NCI-H526 treated with DMSO at 0.1 percent for 48 hours (cell line): ENCODE results near the gene PLCG1.

Source experiments
- DNase-seq: peaks from one replicate; lab custom pipeline; 2025; lab: John Stamatoyannopoulos, UW

Gene PLCG1

DNA sequence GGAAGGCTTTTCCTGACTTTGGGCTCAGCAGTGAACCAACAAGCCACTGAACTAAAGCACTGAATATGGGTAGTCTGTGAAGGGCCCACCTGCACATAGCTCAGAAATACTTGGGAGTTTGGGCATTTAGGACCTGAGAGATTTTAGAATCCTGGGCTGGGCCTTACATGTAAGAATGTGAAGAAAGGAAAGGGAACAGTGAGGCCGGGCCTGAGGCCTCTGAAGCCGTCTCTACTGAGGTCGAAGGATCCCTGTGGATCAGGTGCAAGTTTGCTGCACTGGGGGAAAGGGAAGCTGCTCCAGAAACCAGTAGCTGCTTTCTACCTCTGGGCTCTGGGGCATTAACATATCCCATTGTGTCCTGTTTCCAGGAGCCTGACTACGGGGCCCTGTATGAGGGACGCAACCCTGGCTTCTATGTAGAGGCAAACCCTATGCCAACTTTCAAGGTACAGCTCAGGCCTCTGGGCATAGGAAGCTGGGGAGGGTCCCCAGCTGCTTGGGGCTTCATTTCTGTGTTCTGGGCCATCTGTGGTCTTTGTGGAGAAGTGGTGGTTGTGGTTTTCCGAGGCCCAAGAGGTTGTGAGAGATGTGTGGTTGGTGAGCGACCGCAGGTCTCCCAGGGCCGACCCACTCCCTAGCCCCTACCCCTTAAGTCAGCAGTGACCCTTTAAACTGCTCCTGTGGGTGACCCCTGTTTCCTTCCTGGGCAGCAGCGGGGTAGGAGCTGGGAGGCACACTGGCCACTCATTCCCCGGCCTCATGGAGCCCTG is 30.3 kb downstream of the PLCG1 start:
- DNase-seq: no peak

DNA sequence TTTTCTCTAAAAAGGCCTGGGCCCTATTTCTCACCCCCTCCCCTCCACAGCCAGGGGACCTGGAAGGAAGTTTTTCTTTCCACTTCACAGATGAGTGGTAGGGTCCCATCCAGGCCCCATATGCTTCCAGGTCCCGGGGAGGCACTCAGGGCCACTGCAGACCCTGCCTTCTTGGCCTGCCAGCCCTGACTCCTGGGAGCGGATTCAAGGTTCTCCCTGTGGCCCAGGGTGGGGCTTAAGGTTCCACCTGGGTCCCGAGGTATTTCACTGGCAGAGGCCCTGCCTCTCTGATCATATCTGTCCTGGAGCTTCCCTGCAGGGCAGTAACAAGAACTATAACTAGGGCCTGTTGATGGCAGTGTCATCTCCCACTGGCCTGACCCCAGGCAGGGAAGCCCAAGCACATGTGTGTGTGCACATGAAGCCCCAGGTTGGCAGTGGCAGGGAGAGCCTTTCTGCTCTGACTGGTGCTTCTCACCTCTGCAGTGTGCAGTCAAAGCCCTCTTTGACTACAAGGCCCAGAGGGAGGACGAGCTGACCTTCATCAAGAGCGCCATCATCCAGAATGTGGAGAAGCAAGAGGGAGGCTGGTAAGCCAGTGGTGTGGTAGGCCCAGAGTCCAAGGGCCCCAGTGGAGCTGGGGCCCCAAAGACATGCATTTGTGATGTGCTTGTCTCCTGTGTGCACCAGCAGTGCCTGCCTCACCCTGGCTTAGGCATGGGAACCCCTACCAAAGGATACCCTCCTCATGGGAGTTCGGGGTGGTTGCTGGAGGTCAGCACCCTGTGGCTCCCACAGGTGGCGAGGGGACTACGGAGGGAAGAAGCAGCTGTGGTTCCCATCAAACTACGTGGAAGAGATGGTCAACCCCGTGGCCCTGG is 31.2 kb downstream of the PLCG1 start:
- DNase-seq: no peak

DNA sequence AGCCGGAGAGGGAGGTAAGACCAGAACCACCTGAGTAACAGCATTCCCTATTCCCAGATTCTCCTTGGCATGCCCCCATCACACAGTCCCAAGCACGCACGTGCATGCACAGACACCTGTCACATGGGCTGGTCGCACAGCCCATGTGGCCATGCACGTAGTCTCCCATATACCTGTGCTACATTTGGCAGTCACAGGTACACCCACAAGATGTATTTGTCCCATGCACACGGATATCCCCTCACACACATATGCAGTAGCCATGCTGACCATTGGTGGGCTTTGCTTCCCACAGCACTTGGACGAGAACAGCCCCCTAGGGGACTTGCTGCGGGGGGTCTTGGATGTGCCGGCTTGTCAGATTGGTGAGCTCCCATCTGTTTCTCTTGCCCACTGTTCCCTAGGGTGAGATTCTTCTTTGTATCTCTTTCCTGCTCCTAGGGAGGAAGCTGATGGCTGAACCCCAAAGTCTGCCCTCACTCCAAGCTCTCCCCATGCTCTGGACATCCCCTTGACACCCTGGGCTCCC is 31.9 kb downstream of the PLCG1 start:
- no peak for DNase-seq

DNA sequence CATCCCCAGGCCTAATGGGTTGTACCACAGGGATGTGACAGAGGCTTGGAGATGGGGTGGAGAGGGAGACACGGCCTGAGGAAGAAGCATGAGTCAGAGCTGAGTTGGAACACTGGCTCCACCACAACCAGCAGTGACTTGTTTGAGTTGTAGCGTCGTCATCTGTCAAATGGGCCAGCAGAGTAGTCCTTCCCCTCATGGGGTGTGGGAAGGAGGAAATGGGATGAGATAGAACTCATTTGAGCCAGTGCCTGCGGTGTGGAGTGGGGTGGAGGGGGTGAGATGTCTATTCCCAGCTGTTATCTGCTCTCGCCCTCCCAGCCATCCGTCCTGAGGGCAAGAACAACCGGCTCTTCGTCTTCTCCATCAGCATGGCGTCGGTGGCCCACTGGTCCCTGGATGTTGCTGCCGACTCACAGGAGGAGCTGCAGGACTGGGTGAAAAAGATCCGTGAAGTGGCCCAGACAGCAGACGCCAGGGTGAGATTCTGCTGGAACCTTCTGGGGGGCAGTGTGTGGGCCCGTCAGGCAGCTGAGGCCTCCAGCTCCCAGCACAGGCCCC is 32.5 kb downstream of the PLCG1 start:
- DNase-seq: no peak

DNA sequence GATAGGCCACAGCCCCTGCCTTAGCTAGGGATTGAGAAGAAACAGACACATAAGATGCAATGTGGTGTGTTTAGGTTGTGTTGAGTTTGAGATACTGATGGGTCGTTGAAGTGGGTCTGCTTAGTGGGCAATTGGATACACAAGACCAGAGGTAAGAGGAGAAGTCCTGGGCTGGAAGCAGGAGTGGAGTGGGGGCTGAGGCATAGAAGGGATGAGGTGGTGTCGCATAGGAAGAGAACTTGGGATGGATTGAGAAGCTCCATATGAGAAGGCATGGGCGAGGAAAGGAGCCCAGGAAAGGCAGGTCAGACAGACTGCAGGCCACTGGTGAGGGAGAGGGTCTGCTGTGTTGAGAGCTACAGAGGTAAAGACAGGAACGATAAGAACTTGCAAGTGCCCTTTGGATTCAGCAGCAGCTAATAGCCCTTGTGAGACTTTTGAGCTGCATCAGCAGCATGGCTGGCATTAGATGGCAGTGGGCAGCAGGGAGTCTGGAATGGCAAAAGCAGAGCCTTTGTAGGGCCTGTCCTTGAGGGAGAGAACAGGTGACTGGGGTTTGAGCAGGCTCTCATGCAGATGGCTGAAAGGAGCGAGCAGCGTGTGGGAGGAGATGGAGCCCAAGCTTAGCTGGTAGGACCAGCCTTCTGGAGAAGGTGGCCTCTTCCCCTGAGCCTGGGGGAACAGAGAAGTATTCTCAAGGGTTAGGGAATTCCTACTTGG is 33.2 kb downstream of the PLCG1 start:
- DNase-seq: no peak

DNA sequence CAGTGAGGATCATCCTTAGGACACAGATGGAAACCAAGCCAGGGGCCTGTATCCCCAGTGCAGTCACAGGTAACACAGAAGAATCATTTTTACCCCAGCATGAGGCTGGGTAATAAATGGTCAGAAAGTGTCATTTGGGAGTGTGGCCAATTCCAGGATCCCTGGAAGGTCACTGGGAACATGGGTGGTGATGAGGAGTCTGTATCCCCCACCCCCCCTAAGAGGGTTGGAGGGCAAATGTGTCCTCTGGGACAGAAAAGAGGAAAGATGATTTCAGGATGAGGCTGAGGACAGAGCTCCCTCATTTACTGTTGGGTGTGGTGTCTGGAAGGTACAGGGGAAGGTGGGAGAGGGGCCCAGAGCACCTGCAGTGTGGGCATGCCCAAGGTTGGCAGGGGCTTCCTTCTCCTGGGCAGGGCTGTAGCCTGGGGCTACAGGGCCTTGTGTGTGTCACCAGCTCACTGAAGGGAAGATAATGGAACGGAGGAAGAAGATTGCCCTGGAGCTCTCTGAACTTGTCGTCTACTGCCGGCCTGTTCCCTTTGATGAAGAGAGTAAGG is 34.5 kb downstream of the PLCG1 start:
- no peak for DNase-seq

DNA sequence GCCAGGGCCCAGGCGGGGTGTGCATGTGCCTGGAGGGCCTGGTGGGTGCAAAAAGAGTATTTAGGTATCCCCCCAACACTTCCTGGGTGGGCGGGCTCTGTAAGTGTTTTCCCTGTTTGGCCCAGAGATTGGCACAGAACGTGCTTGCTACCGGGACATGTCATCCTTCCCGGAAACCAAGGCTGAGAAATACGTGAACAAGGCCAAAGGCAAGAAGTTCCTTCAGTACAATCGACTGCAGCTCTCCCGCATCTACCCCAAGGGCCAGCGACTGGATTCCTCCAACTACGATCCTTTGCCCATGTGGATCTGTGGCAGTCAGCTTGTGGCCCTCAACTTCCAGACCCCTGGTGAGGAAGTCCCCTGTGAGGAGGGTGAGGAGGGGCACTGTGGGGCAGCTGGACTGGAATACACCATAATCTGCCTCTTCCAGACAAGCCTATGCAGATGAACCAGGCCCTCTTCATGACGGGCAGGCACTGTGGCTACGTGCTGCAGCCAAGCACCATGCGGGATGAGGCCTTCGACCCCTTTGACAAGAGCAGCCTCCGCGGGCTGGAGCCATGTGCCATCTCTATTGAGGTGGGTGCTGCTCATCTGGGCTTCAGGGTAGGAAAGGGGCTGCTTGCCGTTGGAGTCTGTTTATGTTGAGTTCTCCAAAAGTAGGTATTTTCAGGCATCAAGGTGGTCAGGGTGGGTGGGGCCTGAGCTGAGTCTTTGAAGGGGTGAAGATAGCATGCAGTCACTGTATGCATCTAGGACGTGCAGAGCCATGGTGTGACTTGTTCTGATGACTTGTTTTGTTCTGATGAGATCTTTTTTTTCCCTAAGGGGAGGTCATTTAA is 35.2 kb downstream of the PLCG1 start:
- DNase-seq: no peak

DNA sequence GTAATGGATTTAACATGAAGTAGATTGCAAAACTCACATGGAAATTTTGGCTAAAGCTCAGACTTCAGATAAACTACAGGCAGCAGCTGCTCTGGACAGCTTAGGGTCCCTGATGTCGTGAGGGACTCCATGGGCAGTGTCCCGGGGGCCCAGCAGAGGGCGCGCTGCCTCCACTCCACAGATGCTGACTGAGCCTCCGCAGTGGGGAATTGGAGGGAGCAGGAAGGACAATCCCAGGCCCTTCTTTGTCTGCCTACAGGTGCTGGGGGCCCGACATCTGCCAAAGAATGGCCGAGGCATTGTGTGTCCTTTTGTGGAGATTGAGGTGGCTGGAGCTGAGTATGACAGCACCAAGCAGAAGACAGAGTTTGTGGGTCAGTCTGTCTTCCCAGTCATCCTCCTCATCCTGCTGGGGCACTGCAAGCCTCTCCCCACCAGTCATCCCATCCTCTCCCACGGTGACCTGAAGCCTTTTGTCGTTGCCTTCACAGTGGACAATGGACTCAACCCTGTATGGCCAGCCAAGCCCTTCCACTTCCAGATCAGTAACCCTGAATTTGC is 35.9 kb downstream of the PLCG1 start:
- peak; percentile 36 for DNase-seq

DNA sequence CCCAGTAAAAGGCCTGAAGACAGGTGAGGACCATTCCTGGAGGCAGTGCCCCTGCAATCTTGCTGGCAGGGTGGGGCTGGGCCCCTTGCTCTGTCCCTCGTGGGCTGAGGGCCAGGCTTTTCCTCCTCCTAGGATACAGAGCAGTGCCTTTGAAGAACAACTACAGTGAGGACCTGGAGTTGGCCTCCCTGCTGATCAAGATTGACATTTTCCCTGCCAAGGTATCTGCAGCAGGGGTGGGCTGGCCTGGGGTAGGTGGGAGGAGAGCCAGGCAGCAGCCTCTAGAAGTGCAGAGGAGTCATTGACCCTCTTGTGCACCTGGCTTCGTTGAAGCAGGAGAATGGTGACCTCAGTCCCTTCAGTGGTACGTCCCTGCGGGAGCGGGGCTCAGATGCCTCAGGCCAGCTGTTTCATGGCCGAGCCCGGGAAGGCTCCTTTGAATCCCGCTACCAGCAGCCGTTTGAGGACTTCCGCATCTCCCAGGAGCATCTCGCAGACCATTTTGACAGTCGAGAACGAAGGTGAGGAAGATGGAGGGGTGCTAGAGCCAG is 36.5 kb downstream of the PLCG1 start:
- no peak for DNase-seq

DNA sequence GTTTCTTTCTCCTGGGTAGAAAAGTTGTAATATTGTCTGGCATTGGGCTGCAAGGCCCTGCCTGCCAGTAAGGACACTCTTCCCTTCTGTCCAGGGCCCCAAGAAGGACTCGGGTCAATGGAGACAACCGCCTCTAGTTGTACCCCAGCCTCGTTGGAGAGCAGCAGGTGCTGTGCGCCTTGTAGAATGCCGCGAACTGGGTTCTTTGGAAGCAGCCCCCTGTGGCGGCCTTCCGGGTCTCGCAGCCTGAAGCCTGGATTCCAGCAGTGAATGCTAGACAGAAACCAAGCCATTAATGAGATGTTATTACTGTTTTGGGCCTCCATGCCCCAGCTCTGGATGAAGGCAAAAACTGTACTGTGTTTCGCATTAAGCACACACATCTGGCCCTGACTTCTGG is 37.0 kb downstream of the PLCG1 start:
- no peak for DNase-seq

DNA sequence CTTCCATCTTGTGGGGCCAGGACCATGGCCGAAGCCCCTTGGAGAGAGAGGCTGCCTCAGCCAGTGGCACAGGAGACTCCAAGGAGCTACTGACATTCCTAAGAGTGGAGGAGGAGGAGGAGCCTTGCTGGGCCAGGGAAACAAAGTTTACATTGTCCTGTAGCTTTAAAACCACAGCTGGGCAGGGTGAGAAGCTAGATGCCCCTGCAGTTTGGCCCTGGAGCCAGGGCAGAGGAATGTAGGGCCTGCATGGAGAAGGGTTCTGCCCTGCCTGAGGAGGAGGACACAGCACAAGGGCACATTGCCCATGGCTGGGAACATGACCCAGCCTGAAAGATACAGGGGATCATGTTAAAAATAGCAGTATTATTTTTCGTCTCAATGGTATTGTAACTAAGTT is 37.4 kb downstream of the PLCG1 start:
- no peak for DNase-seq

DNA sequence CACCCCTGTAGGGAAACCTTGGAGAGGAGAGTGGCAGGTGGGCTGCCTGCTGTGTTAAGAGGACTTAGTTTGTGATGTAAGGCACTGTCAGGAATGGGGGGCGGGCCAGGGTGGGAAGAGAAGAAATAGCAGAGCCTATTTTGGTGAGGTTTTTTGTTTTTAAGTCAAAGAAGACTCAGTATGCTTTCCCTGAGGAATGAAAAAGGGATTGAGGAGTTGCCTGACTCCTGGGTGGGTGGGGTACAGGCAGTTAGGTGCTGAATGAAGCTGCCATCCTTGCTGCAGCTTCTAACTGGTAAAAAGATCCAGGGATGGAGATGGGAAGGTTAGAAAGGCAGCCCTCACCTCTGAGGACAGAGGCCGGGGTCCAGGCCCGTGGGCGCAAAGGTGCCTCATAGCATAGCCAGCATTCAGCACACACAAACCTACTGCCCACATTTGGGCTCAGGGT is 37.9 kb downstream of the PLCG1 start:
- DNase-seq: no peak

DNA sequence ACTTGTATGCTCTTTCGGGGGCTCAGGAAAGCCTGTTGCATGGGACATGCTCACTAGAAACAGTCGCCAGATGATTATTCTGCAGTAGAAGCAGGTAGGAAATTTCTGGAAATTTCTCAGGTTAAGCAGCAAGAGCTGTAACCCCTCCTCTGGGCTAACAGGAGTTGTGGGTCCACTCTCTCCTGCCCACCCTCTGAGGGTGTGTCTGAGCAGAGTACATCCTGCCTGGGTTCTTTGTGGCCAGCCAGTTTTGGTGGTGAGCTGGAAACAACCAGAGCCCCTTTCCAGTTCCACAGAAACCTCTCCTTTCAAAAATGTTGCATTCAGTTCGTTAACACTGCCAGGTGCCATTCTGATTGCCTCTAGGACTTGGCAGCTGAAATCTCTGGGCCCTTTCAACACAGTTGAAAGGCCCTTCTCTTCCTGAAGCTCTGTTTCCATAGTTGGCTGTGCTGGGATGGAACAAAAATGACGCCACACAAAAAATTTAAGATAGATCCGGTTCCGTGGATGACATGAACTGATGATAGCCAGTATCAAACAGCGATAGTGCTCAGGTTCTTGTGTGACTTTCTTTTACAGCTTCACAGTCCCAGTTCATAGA is 38.5 kb downstream of the PLCG1 start:
- DNase-seq: no peak

DNA sequence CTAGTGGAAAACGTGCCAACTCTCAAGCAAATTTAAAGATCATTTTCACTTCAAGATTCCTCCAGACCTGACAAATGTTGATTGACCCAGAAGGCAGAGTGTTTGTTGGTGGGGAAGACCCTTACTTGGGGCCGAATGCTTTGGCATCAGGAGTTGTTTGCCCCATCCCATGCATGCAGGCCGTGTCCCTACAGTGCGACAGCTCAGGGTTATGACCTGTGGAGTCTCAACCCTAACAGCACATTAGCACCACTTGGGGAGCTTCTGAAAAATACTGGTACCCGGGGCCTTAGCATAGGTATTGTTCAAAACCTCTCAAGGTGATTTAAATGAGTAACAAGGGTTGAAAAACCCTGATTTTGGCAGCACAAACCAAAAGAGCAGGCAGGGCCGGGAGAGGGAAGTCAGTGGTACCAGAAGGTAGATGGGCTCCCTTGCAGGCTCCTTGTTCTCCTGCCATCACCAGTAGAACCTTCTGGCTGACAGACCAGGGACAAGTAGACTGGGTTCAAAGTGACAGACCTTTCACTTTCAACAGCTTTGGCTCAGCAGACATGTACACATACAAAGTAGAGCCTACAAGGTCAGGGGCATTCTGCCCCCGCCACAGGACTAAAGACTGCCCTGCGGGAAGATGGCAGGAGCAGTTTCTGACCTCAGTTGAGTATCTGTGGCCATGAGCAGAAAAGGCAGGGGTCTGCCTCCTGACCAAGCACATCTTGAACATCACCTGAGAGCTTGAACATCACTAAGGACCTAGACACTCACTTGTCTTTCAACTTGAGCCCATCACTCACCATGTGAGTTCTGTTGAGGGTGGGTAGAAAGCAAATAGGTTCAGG is 39.6 kb downstream of the PLCG1 start:
- no peak for DNase-seq

DNA sequence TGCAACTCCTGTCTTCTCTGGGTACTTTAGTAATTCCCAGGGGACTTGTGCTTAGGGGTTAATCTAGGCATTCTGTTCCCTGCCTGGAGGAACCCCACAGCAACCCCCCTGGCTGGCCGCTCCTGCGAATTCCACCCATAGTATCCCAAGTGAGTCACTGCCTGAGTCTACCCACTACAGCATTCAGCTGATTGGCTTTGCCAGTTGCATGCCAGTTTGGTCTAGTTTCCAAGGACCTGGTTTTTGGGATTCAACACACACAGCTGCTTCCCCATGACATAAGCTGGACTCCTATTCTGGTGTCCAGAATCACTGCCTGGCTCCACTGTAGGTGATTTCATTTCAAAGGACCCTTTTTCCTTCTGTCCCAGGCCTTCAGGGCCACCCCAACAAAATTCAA is 40.3 kb downstream of the PLCG1 start:
- no peak for DNase-seq

DNA sequence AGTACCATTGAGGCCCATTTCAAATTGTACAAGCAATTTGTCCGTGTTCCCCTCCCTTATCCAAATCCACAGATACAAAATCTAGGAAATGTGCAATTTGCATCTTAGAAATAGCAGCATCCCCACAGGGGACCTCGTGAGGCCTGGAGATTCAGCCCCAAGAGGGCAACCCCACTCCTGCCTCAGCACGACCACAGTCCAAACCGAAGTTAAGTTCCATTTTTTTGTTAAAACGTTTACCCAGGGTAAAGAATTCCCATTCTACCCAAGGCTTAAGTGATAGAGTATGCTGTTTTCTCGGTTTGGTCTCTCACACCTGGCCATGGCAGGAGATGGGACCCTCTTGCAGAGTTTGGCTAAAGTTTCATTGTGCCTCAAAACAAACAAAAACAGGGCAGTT is 41.2 kb downstream of the PLCG1 start:
- no peak for DNase-seq

DNA sequence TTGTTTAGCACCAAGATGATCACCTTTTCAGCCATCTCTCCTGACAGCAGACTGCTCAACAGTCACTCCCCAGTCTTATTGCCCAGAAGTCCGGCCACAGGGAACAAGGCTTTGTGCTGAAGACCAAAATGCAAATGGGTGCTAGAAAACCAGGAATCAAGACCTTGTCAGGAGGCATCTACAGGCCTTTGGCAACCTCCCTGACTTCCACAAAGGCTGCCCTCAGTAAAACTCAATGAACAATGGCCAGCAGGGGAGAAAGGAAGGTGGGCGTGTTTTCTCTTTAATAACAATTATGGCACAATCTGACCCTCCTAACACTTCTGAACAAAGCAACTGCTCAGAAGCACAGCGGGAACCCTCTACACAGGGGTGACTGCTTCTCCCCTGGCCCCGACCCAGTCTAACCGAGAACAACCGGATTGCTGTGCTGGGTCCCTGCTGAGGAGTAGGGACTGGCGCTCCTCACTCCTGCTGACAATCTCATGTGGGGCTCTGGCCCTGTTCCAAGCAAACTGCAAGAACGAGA is 41.6 kb downstream of the PLCG1 start:
- no peak for DNase-seq

DNA sequence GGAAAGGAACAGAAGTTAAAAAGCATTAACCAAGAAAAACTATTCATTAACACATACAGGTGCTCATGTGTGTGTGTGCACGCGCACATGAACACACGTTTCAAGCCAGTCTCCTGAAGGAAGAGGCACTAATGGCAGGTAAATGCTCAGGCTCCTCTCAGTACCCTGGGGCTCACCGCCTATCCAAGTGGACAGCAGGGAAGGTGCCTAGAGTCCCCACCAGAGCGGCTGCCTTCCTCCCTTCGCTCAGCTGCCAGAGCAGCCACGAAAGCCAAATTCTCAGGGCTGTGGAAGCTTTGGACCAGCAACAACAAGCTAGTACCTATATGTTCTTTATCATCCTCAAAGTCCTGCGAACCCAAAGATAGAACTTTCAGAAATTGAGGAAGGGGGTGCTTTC is 42.6 kb downstream of the PLCG1 start:
- DNase-seq: no peak
